K562 treated with DMSO at 1 percent for 4 hours (cell line): ENCODE measurements around the gene GOSR2. TPM values are rescaled to one million over a fixed set of nuclear protein-coding genes. Genes with fewer than 3 reads are reported as not detected.

Source experiments
- total RNA-seq: library from RNA; unstranded; fragments of 300-600 nt; gene quantifications from 2 replicates; pipeline ENCODE4 v1.2.3, GENCODE V29; 2022; ENCODE audit not compliant: insufficient read depth

Gene GOSR2
- total RNA-seq, result 19.4 and 21.4 TPM in 2 replicates

GRCh38 chr17:46922804-46923635, at the start of gene GOSR2:
Gene GOSR2, plus strand, starts transcription at chr17:46923160. Its CDS starts 33 bp downstream, at chr17:46923193.

GRCh38 chr17:46979147-46979863, 56.3 kb downstream of the GOSR2 start, which contains the start of gene RPRML:
Gene RPRML, minus strand, starts transcription at chr17:46979253. Its CDS starts 246 bp downstream, at chr17:46979007.

Other genes with a start within 250 kb of the GOSR2 start
- 1.3 and 1.6 TPM in 2 replicates for gene WNT3, start 104.5 kb upstream of the GOSR2 start, total RNA-seq
- not detected in 2 replicates for gene WNT9B, start 71.6 kb upstream of the GOSR2 start, total RNA-seq
- not detected in 2 replicates for gene RPRML, start 56.1 kb downstream of the GOSR2 start, total RNA-seq